Gastrocnemius medialis (tissue), 4 donors: ENCODE measurements around the gene GCK. TPM values are rescaled to one million over a fixed set of nuclear protein-coding genes. Genes with fewer than 3 reads are reported as not detected.

ENCODE experiments used
- ATAC-seq, 2 donors: fragments of 150-250 bp; one replicate each; pipeline ENCODE4 v1.9.1; 2016
- DNase-seq, 2 donors: peaks; one replicate each; pipeline ENCODE4 v3.0.0-alpha.2; 2019
- H3K27ac ChIP-seq, 4 donors: fragments of 200-600 bp; sonication (generic); 1 replicate in 1 of 4; 2 replicates in 3 of 4; pipeline ENCODE4 v1.5.1; 2016 to 2018; ENCODE audit warnings: mild to moderate bottlenecking in 2 of 4, moderate library complexity in 1 of 4
- H3K27me3 ChIP-seq, 3 donors: fragments of 200-600 bp; sonication (generic) in 2 of 3; 1 replicate in 1 of 3; 2 replicates in 2 of 3; pipeline versions ENCODE4 v1.5.1 to v1.6.0; 2016 to 2019; ENCODE audit warnings: mild to moderate bottlenecking in 1 of 3, moderate library complexity in 1 of 3
- H3K36me3 ChIP-seq, 2 donors: fragments of 200-600 bp; sonication (generic) in 1 of 2; one replicate each; pipeline ENCODE4 v1.5.1; 2017 to 2018
- H3K4me1 ChIP-seq, 2 donors: fragments of 200-600 bp; sonication (generic) in 1 of 2; one replicate each; pipeline ENCODE4 v1.5.1; 2016 to 2017; ENCODE audit warnings: mild to moderate bottlenecking in 2 of 2
- H3K4me3 ChIP-seq, 4 donors: fragments of 200-600 bp; sonication (generic) in 3 of 4; 1 replicate in 1 of 4; 2 replicates in 3 of 4; pipeline ENCODE4 v1.5.1; 2016 to 2019; ENCODE audit warnings: mild to moderate bottlenecking in 2 of 4
- H3K9me3 ChIP-seq, 3 donors: fragments of 200-600 bp; sonication (generic) in 2 of 3; 1 replicate in 1 of 3; 2 replicates in 2 of 3; pipeline ENCODE4 v1.5.1; 2016 to 2019
- CTCF ChIP-seq, 5 experiments: fragments of 450-650 bp in 3 of 5; fragments of 200-600 bp in 2 of 5; sonication (generic) in 2 of 5; IDR thresholded peaks in 4 of 5; conservative IDR thresholded peaks in 1 of 5; 1 replicate in 4 of 5; 2 replicates in 1 of 5; pipeline ENCODE4 v1.5.1; 2016 to 2019; ENCODE audit warnings: antibody characterized with exemption in 5 of 5, mild to moderate bottlenecking in 3 of 5, moderate library complexity in 3 of 5
- POLR2A ChIP-seq, 2 donors: fragments of 450-650 bp; IDR thresholded peaks; one replicate each; pipeline ENCODE4 v1.6.1; 2017; ENCODE audit warnings: antibody characterized with exemption in 2 of 2, mild to moderate bottlenecking in 2 of 2, moderate library complexity in 2 of 2
- in situ Hi-C, 4 donors: fragments of 200-750 bp; cut with MboI; loops; one replicate each; pipeline versions ENCODE4 v1.15.0 to v1.8.0; 2017; ENCODE audit warnings: low sequenced_read_pairs in 4 of 4
- intact Hi-C: fragments of 100-400 bp; cut with DNase I; formaldehyde crosslinking; loops from one replicate; pipeline ENCODE4 v1.15.1; 2023; ENCODE audit warnings: low total_unique reads
- total RNA-seq, 4 donors: library from RNA; depleted of rRNA; stranded (reverse); fragments of >200 nt; gene quantifications; one replicate each; pipeline versions ENCODE4 v1.1.0 to v1.2.3, GENCODE V29; 2016

GCK gene
- total RNA-seq, 4 donors from 2014 or later = 0.33 TPM; not detected in 3

- H3K4me3 ChIP-seq = no peak overlapping the region
- H3K27me3 ChIP-seq = no peaks in the 10 kb centered on the region
- in situ Hi-C loops (no loop called here), intact Hi-C loops (no loop called here)
- TF ChIP-seq CTCF (IDR thresholded peaks at IDR 0.05 in 4 of 5, conservative IDR thresholded peaks at IDR 0.05 in 1 of 5) (no peak), POLR2A (IDR thresholded peaks at IDR 0.05) (no peak)
- H3K9me3 ChIP-seq = no peaks in the 10 kb centered on the region
- no peak overlapping the region for H3K27ac ChIP-seq
- H3K36me3 ChIP-seq = no peaks in the 10 kb centered on the region
- H3K4me1 ChIP-seq = no peaks in the 10 kb centered on the region
- DNase-seq (no peak), ATAC-seq (no peak)
Observed at GRCh38 chr7:44151956-44152355, 37.3 kb downstream of the GCK start.

- H3K4me1 ChIP-seq = no peaks in the 10 kb centered on the region
- in situ Hi-C loops = no loop called here
- no peak overlapping the region for H3K27ac ChIP-seq
- no peak overlapping the region for H3K4me3 ChIP-seq
- intact Hi-C loops = no loop called here
- DNase-seq (no peak), ATAC-seq (no peak)
- H3K9me3 ChIP-seq = no peaks in the 10 kb centered on the region
- TF ChIP-seq POLR2A (IDR thresholded peaks at IDR 0.05) = no peak
- H3K36me3 ChIP-seq = no peaks in the 10 kb centered on the region
- H3K27me3 ChIP-seq = peaks cover 0 to 6% (median under 1%) of the 10 kb centered on the region in 3 donors
Observed at GRCh38 chr7:44150966-44151941, 38.0 kb downstream of the GCK start.

- Histone ChIP-seq H3K27me3 (peaks cover 2 to 14% (median 9%) of the 10 kb centered on the region in 3 donors), H3K4me3 (no peak overlapping the region), H3K36me3 (no peaks in the 10 kb centered on the region), H3K9me3 (no peaks in the 10 kb centered on the region), H3K4me1 (no peaks in the 10 kb centered on the region), H3K27ac (no peak overlapping the region)
- no peak for TF ChIP-seq POLR2A (IDR thresholded peaks at IDR 0.05)
- TF ChIP-seq CTCF (IDR thresholded peaks at IDR 0.05 in 4 of 5, conservative IDR thresholded peaks at IDR 0.05 in 1 of 5) = no peak
- ATAC-seq (no peak), DNase-seq (no peak)
- intact Hi-C loops (no loop called here), in situ Hi-C loops (no loop called here)
Observed at GRCh38 chr7:44150466-44150832, 38.8 kb downstream of the GCK start.

GRCh38 chr7:44149571-44150465, 39.4 kb downstream of the GCK start:
- in situ Hi-C loops (no loop called here), intact Hi-C loops (no loop called here)
- no peak for TF ChIP-seq CTCF (IDR thresholded peaks at IDR 0.05 in 4 of 5, conservative IDR thresholded peaks at IDR 0.05 in 1 of 5)
- no peak for TF ChIP-seq POLR2A (IDR thresholded peaks at IDR 0.05)
- ATAC-seq (no peak), DNase-seq (no peak)
- Histone ChIP-seq H3K9me3 (no peaks in the 10 kb centered on the region), H3K36me3 (no peaks in the 10 kb centered on the region), H3K27me3 (peaks cover 2 to 20% (median 15%) of the 10 kb centered on the region in 3 donors), H3K27ac (no peak overlapping the region), H3K4me3 (no peak overlapping the region), H3K4me1 (no peaks in the 10 kb centered on the region)
